HG02870 (cell line): Measurements from ENCODE around the gene NAP1L4.
"Not testable (repeated sequence)": the region's sequence is repeated elsewhere in the genome, so short reads cannot be mapped to it uniquely, and the experiment has no call there.

ENCODE experiments used
- ATAC-seq: cut with Tn5 transposase; IDR thresholded peaks from one replicate; pipeline ENCODE4 v1.9.1; 2021; ENCODE audit warnings: mild to moderate bottlenecking, moderate library complexity; ENCODE audit not compliant: unreplicated experiment

NAP1L4 gene

GRCh38 chr11:2911785-2912391 is 80.2 kb downstream of the NAP1L4 start:
- ATAC-seq, result no peak

- no peak for ATAC-seq
These were observed 80.9 kb downstream of the NAP1L4 start for GRCh38 chr11:2911088-2911784.

DNA sequence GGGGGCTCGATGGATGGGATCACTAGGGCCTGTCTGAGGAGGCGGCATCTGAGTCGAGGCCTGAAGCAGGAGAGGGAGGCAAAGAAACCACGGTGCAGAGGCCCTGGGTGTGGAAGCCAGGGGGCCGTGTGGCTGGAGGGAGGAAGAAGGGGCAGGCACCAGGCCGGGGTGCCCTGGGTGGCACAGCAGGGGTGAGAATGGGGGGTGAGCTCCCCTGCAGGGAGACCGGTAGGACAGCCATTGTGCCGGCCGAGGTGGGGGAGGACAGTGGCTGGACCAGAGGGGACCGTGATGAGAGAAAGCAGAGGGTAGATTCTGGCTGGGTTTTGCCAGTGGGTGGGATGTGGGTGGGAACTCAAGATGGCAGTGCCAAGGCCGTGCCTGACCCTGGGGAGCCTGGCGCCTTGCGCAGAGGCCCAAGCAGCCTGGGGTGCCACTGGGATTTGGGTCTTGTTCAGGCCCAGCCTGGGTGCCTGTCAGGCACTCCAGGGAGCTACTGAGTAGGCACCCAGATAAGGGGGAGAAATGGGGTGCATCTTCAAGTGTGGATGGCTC is 81.7 kb downstream of the NAP1L4 start:
- no peak for ATAC-seq

- no peak for ATAC-seq
These were observed 82.8 kb downstream of the NAP1L4 start for GRCh38 chr11:2909133-2909902.

DNA sequence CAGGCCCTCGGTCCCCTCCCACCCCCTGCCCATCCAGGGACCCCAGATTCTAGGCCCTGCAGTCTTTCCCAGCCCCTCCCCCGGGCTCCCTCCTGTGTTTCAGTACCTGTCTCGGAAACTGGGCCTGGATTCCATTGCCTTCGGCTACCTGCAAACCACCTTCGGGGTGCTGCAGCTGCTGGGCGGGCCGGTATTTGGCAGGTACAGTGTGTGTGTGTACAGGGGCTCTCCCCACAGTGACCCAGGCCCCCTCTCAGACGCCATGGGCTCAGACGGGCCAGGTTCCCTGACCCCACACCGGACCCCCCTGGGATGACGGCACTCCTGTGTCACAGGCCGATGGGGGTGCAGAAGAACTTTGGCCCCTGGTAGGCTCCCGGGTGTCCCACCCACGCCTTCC is 84.0 kb downstream of the NAP1L4 start:
- no peak for ATAC-seq

DNA sequence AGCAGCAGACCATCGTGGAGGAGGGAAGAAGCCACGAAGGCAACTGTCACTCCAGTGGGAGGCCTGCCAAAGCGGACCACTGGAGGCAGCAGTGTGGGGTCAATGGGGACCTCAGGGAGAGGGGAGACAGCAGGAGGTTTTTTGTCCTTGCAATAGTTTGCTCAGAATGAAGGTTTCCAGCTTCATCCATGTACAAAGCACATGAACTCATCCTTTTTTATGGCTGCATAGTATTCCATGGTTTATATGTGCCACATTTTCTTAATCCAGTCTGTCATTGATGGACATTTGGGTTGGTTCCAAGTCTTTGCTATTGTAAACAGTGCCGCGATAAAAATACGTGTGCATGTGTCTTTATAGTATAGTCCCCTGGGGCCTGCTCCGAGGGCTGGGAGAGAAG is 86.8 kb downstream of the NAP1L4 start:
- ATAC-seq, result not testable (repeated sequence)

GRCh38 chr11:2904153-2905052 is 87.7 kb downstream of the NAP1L4 start:
- no peak for ATAC-seq

GRCh38 chr11:2903672-2904011 is 88.5 kb downstream of the NAP1L4 start:
- ATAC-seq, result no peak

DNA sequence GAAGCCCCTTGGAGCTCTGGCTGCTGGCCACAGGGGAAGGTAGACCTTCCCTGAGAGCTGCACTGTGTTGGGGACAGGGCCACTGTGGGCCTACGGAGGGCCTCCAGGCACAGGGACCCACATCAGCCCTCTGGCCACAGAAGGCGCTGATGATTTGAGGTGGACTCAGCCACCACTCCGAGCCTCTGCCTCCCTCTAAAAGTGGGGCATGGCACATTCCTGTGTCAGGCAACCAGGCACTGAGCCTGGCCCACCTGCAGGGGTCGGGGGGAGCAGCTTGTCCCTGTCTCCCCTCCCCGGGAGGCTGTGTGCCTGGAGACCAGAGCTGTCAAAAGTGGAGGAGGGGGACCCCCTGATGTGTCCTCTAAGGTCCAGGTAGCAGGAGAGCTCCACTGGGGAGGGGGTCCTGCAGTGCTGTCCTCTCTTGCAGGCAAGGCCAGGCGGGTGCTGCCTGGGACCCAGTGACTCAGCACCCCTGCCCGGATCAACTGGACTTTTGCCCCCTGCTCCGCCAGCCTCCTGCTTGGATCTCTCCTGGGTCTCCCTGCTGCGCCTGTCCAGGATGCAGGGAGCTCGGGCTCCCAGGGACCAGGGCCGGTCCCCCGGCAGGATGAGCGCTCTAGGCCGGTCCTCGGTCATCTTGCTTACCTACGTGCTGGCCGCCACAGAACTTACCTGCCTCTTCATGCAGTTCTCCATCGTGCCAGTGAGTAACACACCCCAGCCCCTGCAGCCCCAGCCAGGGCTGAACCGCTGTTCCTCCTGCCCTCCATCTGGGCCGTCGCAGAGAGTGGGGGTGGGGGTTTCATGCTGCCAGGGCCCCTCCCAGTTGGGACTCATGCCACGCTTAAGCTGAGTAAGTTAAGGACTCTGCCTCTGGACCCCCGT is 89.1 kb downstream of the NAP1L4 start:
- no peak for ATAC-seq

DNA sequence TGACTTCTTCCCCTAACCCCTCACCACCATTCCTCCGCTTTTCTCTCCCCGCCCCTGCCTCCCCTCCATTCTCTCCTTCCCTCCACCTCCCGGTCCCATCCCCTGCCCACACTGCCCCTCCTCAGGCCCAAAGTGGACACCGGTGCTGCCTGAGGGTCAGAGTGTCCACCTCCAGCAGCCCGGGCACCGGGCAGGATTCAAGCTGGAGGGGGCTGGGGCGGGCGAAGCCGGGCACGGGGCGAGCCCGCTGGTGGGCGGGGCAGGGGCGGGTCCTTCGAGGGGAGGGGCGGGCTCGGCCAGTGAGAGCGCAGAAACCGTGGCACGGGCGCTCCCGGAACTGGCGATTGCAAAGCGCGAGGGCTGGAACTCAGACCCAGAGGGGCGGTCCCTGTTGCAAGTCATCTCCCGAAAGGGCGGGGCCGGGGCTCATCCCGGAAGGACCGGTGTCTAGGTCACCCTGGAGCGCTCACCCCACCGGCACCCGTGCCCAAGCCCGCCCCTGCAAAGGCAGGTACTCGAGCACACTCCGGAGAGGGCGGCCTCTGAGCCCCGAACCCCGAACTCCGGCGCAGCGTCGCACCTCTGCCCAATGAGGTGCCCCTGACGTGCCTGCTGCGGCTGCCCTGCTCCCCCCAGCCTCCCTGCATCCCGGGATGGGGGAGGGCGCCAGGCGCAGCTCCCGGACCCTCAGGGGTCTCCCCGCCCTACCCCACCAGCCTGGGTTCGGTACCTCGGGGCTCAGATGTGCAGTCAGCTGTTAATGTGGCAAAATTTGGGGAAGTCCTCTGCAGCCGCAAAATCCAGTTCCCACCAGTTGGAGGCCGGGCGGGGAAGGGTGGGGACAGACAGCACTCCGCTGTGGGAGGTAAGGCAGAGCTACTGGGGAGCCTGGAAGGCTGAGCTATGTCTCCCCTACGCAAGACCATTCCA is 90.0 kb downstream of the NAP1L4 start:
- ATAC-seq, result peak; percentile 94

DNA sequence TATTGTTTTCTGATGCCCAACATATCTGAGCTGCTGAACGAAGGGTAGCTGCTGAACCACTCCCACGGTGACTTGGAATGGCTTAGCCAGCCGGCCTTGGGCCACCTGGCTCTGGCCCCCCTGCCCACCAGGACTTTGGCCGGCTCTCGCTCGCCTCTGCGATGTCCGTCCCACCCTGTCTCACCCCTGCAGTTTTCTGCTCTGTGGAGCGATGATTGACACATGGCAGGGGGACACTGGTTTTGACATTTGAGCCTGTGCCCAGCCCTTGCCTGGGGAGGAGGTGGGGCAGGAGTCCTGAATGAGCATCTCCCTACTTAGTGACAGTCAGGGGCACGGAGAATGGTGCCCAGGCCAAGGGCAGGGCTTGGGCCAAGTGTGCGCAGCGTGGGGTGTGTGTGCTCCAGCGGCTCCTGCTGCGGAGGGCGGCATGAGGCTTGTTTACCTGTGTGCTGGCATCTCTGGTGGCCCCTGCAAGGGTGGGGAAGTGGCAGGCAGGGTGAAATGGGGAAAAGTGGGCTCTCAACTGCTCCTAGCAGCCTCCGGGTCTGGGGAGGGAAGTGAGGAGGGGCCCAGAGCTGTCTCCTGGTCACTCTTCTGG is 90.8 kb downstream of the NAP1L4 start:
- ATAC-seq, result no peak

DNA sequence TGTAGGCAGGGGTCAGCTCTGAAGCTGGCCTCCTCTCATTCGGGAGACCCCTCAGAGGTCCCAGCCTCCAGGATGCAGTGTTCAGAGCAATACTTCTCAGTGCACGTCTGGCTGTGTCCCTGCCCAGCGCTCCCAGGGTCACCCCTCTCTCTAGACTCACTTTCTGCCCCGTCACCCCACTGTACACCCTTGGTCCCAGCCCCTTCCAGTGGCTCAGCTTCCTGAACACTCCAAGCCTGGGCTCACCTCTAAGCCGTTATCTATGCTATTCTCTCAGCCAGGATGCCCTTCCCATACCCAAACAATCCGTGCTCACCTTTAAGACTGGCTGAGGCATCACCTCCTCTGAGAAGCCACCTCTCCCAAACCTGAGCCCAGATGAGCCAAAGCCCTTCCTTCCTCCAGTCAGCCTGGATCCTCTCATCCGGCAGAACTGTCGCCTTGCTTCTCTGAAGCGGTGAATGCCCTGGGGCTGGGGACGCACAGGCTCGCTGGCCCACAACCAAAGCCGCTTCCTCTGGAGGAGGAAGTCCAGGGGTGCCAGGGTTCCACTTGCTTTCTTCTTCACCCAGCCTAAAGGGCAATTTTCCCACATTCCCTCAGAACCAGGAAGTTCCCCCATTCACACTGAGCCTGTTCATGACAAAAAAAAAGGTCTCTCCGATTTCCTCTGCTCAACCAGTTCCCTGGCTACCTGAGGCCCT is 92.9 kb downstream of the NAP1L4 start:
- no peak for ATAC-seq

DNA sequence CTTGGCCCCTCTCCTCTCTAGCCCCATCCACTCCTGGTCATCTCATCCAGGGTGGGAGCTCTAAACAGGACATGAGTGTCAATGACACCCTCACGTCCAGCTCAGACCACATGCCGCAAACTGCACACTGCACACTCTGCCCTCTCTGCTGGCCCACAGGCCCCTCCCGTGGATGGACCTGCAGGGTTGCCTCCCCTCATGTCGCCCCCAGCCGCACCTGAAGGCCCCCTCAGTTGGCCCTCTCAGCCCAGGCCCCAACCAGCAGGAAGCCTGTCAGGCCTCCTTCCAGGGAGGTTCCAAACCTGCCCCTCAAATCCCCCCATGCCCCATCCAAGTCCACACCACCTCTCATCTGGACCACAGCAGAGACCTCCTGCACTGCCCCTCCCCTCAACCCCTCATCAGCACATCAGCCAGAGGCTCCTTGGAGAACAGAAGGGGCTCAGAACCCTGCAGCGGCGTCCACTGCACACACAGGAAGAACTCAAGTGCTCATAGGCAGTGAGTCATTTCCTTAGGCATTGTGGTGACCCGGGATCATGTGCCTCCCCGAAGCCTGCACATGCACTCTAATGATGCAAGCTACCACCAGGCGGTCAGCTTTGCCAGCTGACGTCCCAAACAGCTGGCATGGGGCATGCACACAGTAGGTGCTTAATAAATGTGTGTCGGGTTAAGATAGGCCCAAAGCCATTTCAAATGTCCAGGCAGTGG is 93.6 kb downstream of the NAP1L4 start:
- no peak for ATAC-seq

GRCh38 chr11:2897048-2897447 is 95.1 kb downstream of the NAP1L4 start:
- no peak for ATAC-seq

- ATAC-seq, result no peak
These were observed 96.1 kb downstream of the NAP1L4 start for GRCh38 chr11:2896047-2896446.
